ENCODE results near the gene KRT80.

The KRT80 gene

DNA sequence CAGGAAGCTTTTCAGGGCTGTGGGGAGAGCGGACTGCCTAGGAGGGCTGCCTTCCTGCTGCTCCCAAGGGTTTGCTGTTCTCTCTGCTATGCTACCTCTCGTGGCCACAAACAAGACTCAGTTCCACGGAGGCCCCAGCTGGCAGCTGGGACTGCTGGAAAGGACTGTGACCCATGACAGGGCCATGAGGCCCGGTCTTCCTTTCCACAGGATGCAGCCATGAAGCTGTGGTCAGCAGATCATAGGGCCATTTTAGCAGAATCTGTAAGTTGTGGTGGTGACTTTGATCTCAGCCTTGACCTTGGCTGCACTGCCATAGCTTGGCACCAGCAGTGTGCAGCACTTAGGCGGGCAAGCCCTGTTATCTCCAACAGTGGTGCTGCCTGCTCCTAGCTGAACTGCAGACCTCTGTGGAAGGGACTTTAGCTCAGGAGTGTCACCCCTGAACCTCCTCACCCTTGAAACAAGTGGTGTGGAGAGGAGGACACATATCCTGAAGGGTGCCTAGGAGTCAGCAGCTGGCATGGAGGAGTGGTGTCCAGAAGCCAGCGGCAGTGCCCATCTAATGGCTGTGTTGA is 12.3 kb downstream of the KRT80 start:
- DNase-seq (ENCODE audit: low spot score) = no peak

DNA sequence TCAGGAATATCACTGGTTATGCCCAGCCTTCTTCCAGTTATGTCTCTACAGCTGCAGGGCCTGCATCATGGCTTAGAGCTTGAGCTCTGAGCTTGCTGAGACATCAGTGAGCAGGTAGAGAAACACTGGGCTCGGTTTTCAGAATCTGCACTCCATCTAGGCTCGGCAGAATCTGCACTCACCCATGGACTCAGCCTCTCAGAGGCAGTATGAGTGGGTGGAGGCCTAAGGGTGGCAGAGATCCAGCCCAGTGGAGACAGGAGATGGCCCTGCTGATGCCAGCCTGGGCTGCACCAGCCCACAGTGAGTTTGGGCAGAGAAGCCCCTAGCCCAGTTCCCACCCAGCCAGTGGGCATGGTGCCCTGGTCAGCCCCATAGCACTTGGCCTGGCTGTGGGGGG is 12.8 kb downstream of the KRT80 start:
- no peak for DNase-seq (ENCODE audit: low spot score)

DNA sequence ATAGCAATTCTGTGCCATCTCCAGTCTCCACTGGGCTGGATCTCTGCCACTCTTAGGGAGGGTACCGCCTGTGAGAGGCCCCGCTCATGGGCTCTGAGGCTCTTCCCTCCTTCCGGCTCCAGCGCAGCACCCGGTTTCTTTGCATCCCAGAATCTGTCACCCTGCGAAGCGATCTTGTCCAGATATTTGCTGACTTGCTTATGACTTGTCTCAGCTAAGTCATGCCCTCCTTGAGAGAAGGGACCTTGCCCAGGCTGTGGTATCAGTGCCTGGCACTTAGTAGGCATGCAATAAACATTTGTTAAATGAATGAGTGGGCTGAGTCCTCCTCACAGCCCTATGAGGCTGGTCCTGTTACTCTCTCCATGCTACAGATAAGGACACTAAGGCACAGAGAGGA is 13.4 kb downstream of the KRT80 start:
- DNase-seq (ENCODE audit: low spot score) = no peak

DNA sequence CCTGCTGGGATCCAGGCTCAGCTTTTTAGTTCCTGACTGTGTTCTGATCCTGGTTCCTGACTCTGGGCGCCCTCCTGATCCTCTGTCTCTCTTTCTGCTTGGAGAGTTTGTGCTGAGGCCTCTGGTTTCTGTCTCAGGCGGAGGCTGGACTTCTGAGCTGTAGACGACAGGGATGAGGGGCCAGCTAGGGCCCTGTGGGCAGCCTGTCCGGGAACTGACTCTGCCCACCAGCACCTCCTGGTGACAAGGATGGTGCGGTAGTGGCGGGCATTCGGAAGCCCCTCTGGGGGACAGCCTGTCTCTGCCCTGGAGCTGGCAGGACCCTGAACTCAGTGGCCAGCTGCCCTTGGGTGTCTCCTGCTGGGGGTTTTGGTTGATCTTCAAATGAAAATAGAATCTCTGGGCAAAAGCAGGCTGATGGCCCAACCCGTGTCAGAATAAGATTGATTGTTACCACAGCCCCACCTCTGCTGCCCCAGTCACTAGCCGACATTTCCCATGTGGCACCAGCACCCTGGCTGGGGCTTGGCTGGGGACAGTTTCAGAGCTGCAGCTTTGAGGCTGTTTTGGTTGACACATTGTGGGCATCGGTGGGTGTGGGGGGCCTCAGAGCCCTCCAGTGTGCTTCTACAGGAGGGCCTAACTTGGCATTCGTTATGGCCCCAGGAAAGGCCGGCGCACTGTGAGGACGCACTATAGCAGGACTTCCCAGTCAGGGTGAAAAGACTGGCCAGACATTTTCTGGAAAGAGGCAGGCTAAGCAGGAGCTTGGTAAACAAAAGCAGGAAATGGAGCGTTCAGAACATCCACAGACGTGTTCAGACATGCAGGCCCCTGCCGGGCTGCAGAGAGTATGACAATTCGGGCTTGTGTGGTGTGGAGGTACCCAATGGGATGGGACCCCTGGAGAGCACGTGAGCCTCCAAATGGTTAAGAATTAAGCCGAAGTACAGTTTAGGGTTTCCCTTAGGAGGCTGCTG is 16.2 kb downstream of the KRT80 start:
- peak; percentile 95 for DNase-seq (ENCODE audit: low spot score)

DNA sequence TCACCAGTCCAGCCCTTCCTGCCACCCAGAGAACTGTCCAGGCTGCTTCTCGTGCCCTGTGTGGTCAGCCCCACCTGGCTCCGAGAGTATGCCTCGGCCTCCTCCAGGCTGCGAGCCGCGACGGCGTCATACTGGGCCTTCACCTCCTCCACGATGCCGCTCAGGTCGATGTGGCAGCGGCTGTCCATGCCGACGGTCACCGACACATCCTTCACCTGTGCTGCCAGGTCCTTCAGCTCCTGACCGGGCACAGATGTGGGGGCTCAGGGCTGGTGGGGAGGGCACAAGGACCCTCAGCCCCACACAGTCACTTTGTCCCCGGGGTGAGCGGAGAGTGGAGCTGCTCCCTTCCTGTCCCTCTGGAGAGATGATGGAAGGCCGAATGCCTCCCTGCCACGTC is 18.3 kb downstream of the KRT80 start:
- DNase-seq (ENCODE audit: low spot score) = no peak

DNA sequence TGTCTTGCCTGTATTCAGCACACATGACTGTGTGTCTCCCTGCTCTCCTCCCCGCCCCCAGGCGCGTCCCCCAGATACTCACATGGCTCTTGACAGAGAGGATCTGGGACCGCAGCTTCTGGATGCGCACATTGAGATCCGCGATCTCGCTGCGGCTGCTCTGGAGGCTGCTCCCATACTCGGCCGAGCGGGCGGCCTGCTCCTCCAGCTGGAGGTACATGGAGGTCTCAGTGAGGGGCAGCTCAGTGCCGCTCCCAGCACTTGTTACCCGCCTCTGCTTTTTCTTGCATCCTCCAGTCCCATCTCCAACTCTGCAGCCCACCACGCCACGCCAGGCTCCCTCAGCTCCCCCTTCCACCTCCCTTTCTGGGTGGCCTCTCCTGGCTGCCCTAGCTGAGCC is 18.9 kb downstream of the KRT80 start:
- no peak for DNase-seq (ENCODE audit: low spot score)

DNA sequence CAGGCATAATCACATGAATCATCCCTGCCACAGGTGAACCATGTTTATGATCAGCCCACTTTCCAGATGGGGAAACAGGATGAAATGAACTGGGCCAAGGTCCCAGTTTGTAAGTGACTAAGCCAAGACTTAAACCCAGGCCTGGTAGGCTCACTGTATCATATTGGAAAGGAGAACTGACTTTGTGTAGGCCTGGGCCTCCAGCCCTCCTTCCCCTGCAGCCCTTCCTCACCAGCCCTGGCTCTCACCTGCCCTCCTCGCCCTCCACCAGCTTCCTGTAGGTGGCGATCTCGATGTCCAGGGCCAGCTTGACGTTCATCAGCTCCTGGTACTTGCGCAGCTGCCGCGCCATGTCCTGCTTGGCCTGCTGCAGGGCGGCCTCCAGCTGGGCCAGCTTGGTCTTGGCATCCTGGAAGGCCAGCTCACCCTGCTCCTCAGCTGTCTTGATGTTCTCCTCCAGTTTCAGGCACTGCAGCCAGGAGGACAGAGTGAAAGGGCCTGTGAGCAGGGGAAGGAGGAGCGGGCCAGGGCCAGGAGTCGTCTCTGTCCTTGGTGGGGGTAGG is 19.8 kb downstream of the KRT80 start:
- no peak for DNase-seq (ENCODE audit: low spot score)

DNA sequence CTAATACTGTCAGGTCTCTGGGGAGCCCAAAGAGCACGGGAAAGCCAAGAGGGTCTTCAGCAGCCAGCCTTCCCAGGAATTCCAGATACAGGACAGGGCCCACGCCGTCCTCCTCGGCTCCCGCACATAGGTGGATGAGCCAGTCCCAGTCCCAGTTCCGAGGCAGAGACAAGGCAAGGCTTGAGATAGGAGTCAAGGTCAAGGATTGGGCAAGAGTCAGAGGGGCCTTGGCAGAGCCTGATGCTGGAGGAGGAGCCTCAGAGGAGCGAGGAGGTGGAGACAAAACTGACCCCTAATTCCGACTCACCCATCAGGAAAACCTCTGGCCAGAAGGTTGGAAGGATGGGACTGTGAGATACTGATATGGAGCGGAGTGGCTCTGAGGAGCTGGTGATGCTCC is 21.0 kb downstream of the KRT80 start:
- DNase-seq (ENCODE audit: low spot score) = no peak

DNA sequence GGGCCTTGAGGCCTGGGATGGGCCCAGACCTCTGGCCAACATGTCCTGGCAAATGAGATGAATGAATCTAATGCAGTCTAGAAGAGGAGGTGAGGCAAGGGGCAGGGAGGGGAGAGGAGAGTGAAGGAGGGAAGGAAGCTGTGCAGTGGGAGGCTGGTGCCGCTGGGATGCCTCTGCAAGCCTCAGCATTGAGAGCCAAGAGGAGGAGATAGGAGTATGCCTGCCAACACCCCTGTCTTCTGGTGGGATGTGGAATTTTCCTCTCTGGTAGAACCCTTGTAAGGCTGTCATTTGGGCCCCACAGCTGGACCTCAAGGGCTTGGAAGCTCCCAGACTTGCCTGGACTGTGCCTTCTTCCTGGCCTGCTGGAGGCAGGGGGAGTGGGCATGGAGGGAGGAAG is 21.9 kb downstream of the KRT80 start:
- no peak for DNase-seq (ENCODE audit: low spot score)

DNA sequence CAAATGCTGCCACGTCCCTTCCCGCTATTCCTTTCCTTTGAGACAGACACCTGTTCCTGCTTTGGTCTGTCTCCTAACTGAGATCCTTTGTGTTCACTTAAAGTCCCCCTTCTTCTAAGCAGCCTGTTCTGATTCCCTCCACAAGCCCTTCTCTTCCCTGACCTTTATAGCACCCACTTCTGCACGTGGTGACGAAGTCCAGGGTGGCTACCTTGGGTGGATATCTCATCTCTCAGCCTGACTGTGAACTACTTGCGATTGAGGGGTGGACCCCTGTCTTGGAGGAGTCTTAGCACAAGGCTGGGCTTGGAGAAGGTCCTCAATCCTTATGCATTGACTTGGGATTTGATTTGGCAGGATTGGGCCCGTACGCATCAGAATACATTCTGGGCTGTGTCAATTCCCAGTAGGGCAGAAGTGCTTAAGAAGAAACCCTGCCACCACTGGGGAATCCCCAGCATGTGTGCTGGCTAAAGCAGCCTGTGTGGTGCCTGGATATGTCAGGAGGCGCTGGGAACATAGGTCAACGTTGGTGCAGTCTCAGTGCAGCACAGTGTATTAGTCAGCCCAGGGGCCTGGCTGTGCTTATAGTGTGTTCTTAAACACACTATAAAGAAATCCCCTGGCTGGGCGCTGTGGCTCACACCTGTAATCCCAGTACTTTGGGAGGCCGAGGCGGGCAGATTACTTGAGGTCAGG is 23.6 kb downstream of the KRT80 start:
- DNase-seq (ENCODE audit: low spot score) = no peak

DNA sequence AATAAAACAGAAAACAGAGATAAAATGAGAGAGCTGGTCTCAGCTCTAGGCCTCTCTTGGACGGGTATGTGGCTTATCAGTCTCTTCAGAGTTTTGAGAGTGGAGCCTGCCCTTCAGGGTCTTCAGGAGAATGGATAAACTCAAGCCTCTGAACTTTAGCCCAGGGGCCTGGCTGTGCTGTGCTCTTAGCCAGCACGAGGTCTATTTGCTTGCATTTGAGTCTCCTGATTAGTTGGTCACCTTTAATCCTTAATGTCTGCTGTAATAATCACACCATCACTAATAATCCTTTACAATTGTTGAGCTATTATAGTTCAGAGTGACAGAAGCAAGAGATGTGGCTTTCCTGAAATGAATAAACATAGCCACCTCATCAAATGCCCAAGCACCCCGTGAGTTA is 24.3 kb downstream of the KRT80 start:
- DNase-seq (ENCODE audit: low spot score) = no peak

DNA sequence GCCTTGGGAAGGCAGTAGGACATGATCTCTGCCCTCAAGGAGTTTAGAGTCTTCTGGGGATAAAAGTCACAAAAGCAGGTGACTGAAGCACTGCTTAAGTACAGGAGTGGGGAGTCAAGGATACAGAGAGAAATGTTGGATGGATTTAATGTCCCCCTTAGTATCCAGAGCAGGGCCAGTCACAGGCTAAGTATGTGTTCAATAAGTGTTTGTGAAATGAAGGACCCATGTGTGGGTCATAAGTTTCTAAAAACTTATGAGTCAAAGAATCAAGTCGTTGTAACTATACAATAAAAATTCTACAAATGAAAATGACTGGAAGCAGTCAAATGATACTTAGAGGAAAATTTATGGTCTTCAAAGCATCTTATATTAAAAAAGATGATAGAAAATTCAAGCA is 25.1 kb downstream of the KRT80 start:
- DNase-seq (ENCODE audit: low spot score) = no peak

DNA sequence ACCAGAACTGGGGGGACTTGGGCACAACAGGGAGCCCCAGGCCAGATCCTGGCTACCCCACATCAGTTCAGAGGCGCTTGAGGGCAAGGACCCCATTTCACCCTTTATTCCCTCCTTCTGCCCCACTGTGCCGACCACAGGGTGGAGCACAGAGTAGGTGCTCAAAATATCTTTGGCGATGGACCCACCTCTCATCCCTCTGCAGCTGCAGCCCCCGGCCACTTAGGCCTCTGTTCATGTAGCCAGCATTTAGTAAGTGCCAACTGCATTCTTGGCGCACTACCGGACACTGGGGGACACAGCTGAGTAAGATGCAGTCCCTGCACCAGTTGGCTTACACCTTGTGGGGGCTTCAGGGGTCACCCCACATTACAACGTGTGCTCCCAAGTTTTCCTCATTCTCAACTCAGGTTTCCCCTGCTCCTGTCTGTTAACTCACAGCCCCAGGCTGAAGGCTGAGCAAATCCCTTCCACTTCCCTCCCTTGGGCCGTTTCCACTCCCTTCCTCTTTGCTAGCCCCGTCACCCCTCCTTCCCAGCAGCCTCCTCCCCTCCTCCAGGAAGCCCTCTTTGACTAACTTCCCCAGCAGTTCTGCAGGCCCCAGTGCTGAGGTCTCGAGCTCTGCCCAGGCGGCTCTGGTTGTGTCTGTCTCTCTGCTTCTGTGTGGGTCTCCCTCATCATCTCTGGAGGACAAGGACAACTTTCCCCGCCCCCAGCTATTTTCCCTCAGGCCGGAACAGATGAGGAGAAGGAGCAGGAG is 26.5 kb downstream of the KRT80 start:
- no peak for DNase-seq (ENCODE audit: low spot score)

DNA sequence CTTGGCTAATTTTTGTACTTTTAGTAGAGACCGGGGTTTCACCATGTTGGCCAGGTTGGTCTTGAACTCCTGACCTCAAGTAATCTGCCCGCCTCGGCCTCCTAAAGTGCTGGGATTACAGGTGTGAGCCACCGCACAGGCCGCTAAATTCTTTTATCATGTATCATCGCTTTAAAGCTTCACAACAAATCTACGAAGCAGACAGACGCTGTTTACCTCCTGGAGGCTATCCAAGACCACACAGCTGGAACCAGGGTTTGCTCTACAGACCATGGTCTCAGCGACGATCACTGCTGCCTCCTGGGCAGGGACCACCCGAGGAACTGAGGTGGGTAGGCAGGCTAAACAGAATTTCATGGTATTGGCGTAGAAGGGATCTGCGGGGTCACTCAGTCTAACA is 27.2 kb downstream of the KRT80 start:
- DNase-seq (ENCODE audit: low spot score) = no peak

DNA sequence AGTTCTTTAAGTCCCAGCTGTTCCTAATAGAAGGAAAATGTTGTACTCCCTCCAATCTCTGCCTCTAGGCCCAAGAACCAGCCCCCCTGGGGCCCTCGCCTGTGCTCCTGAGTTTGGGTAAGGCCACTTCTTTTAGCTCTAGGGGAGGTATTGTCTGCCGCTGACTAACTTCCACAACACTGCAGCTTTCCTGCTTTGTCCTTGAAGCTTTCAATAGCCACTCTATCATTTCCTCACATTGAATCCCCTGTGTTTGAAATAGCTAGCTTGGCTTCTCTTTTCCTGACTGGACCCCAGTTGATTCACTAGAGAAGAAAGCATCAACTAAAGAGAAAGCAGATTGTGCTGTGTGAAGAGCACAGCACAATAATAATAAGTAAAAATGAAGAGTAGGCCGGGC is 28.8 kb downstream of the KRT80 start:
- DNase-seq (ENCODE audit: low spot score) = no peak

DNA sequence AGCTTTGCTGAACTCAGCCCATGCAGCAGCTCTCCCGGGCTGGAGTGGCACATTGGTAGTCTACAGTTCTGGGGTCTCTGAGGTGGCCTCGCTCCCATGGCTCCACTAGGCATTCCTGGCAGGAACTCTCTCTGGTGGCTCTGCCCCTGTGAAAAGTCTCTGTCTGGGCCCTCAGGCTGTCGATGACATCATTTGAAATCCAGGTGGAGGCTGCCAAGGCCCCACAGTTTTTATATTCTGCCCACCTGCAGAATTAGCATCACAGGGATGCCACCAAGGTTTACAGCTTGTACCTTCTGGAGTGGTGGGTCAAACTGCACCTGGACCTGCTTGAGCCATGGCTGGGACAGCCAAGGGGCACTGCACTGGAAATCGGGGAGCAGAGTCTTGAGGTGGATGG is 31.6 kb downstream of the KRT80 start:
- DNase-seq (ENCODE audit: low spot score) = no peak

DNA sequence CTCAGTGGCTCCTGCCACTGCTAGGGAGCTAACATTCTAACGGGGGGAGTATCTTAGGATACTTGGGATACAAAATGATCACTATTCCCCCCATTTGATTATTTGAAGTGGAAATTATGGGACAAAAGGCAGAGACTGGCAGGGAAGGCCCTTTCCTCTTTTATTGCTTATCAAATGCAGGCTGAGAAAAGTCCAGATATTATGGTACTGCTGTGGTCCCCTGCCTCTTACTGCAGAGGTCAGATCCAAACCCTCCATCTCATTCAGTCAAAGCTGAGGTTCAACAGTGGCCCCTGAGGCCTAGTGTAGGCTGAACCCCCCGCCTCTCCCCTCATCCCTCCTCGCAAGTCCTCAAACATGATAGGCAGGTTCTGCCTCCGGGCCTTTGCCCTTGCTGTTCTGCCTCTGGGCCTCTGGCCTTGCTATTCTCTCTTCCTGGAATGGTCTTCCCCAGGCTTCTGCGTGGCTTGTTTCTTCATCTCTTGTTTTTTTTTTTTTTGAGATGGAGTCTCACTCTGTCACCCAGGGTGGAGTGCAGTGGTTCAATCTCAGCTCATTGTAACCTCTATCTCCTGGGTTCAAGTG is 34.2 kb downstream of the KRT80 start:
- DNase-seq (ENCODE audit: low spot score) = no peak

DNA sequence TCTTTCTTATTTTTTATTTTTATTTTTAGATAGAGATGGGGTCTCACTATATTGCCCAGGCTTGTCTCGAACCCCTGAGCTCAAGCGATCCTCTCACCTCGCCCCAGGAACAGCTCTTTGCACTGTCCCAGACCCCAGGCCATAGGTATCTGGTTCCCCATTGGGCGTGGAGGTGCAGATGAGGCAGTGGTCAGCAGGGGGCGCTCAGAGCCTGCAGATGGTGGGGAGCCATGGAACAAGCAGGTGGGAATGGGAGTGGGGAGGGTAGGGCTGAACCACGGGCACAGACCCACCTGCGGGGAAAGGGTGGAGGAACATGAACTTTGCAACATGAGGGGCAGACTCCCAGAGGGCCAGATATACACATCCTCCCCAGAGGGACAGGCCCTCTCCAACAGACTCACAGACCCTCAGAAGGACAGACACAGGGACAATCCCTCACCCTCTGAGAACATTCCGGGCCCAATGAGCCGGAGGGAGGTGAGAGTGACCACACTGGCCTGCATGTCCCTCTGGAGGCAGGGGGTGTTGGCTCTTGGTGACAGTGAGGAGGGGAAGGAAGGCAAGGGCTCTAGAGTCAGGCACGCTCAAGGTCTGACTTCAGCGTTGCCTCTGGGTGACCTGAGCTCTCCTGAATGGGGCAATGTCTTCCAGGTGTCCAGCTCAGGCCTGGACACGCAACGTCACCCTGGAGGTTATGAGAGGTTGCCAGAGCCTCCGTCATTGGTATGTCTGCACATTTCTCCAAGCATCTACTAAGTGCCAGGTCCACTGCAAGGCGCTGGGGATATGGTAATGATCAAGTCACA is 34.9 kb downstream of the KRT80 start:
- peak; percentile 69 for DNase-seq (ENCODE audit: low spot score)

DNA sequence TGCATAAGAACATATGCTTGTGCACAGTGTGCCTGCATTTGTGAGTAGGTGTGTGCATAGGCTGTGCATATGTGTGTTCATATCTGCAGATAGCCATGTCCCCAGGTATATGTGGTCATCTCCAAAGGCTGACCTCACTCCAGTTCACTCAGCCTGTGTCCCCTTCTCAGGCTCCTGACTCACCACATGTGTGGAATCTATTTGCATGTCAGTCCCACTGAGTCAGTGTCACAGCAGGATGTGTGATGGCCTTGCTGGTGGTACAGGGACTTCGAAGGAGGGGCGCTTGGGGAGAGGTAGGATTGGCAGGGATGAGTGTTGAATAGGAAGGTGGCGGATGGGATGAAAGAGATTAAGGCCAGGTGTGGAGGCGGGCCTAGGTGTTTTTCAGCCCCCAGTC is 35.5 kb downstream of the KRT80 start:
- DNase-seq (ENCODE audit: low spot score) = no peak

DNA sequence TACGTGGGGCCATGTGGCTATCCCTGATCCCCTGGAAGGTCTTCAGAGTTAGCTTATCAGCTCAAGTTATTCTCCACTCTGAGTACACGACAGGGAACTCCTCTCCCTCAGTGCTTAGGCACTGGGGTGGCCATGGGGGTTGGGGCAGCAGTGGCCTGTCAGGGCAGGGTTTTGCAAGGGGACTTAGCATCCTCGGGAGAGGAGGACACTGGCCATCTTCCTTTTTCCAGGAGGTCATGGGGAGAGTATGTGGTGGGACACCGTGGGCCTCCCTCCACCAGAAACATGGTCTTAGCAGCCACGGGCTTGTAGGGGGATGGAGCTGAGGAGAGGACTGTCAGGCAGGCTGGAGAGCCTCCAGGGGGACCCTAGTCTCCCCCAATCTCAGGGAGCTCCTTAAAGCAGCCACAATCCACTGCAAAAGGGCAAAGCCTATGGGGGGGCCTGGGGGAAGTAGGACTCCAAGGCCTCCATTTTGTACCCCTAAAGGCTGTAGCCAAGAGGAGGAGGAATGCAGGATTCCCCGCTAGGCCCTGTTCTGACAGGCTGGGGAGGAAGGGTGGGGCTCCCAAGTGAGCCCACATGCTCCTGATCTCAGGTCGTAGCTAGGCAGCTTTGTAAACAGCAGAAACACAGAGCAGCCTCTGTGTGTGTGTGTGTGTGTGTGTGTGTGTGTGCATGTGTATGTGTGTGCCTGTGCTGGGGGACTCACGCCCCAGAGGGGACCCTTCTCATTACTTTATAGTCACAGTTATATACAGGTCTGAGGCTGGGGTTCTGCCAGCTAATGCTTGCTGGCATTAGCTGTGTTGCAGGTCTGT is 36.6 kb downstream of the KRT80 start:
- DNase-seq (ENCODE audit: low spot score) = peak; percentile 87

All from SW480 (cell line).